H1 (cell line): ENCODE results near the gene KRT78. TPM values are rescaled to one million over a fixed set of nuclear protein-coding genes. Genes with fewer than 3 reads are reported as not detected.

Source experiments
- CTCF ChIA-PET: fragments of 300-600 bp; sonication (Branson Sonifier 250); formaldehyde crosslinking; loops from one replicate; lab custom pipeline; 2021; ENCODE audit not compliant: partially characterized antibody; lab: Charles Lee
- POLR2A ChIA-PET: fragments of 300-600 bp; sonication (Branson Sonifier 250); formaldehyde crosslinking; loops from one replicate; lab custom pipeline; 2021; ENCODE audit warnings: inconsistent platforms; ENCODE audit not compliant: partially characterized antibody; lab: Charles Lee
- DNase-seq, 2 experiments: peaks; one replicate each; pipeline versions ENCODE4 v3.0.0 to v3.0.0-alpha.2; 2010 to 2022; ENCODE audit warnings: low spot score in 2 of 2, low read depth in 1 of 2, mixed read lengths in 1 of 2
- FAIRE-seq: peaks from 2 replicates; lab custom pipeline; 2011; peaks lifted over from hg19 to GRCh38; lab: Jason Lieb, UNC
- H2AFZ ChIP-seq: 2 replicates; pipeline ENCODE4 v1.8.1; 2012; ENCODE audit warnings: low read length, inconsistent platforms
- H2AK5ac ChIP-seq: 2 replicates; pipeline ENCODE4 v1.6.1; 2013; ENCODE audit warnings: low read depth, low read length
- H2BK120ac ChIP-seq: replicated peaks from 2 replicates; pipeline ENCODE3; 2013; ENCODE audit warnings: low read depth, low read length, inconsistent platforms
- H2BK12ac ChIP-seq: 2 replicates; pipeline ENCODE4 v1.6.1; 2013; ENCODE audit warnings: low read depth, low read length
- H2BK15ac ChIP-seq: 2 replicates; pipeline ENCODE4 v1.6.1; 2013; ENCODE audit warnings: low read length
- H2BK20ac ChIP-seq: 2 replicates; pipeline ENCODE4 v1.6.1; 2013; ENCODE audit warnings: low read length
- H2BK5ac ChIP-seq: 2 replicates; pipeline ENCODE4 v1.6.1; 2013; ENCODE audit warnings: low read depth, low read length
- H3K14ac ChIP-seq: 2 replicates; pipeline ENCODE4 v1.6.1; 2013; ENCODE audit warnings: inconsistent platforms; ENCODE audit not compliant: insufficient read length
- H3K18ac ChIP-seq: 2 replicates; pipeline ENCODE4 v1.6.1; 2013; ENCODE audit warnings: low read length; ENCODE audit errors: extremely low read depth
- H3K23ac ChIP-seq: 2 replicates; pipeline ENCODE4 v1.6.1; 2013; ENCODE audit warnings: inconsistent platforms; ENCODE audit not compliant: insufficient read length
- H3K23me2 ChIP-seq: 2 replicates; pipeline ENCODE4 v1.6.1; 2013; ENCODE audit warnings: low read depth, low read length
- H3K27ac ChIP-seq: 2 replicates; pipeline ENCODE4 v1.6.1; 2011; ENCODE audit warnings: low read depth, low read length, inconsistent platforms
- H3K27me3 ChIP-seq, 4 experiments: replicated peaks in 1 of 4; 1 replicate in 1 of 4; 2 replicates in 3 of 4; pipeline versions ENCODE4 v1.6.1 to v1.8.1; 2011 to 2013; ENCODE audit warnings: low read length in 3 of 4, mild to moderate bottlenecking in 3 of 4, inconsistent platforms in 2 of 4, mixed read lengths in 2 of 4, moderate library complexity in 1 of 4; ENCODE audit not compliant: control insufficient read depth in 3 of 4, insufficient read depth in 3 of 4; ENCODE audit errors: extremely low read depth in 1 of 4
- H3K36me3 ChIP-seq, 4 experiments: 2 replicates each; pipeline versions ENCODE4 v1.6.1 to v1.8.1; 2011 to 2013; ENCODE audit warnings: mild to moderate bottlenecking in 4 of 4, low read length in 3 of 4, moderate library complexity in 2 of 4, control low read depth in 1 of 4, inconsistent platforms in 1 of 4; ENCODE audit not compliant: insufficient read depth in 4 of 4, control insufficient read depth in 2 of 4
- H3K4ac ChIP-seq: replicated peaks from 2 replicates; pipeline ENCODE3; 2013; ENCODE audit warnings: low read length, low read depth, mixed read lengths, inconsistent platforms; ENCODE audit not compliant: insufficient read length
- H3K4me1 ChIP-seq, 4 experiments: replicated peaks in 1 of 4; 1 replicate in 1 of 4; 2 replicates in 3 of 4; pipeline versions ENCODE4 v1.6.1 to v1.8.1; 2011 to 2013; ENCODE audit warnings: low read length in 3 of 4, inconsistent platforms in 2 of 4, mixed read lengths in 1 of 4; ENCODE audit not compliant: insufficient read depth in 4 of 4, control insufficient read depth in 3 of 4
- H3K4me2 ChIP-seq, 2 experiments: 2 replicates each; pipeline versions ENCODE4 v1.6.1 to v1.8.1; 2011 to 2013; ENCODE audit warnings: low read depth in 2 of 2, low read length in 2 of 2, control low read depth in 1 of 2, inconsistent platforms in 1 of 2, mild to moderate bottlenecking in 1 of 2; ENCODE audit not compliant: insufficient read depth in 1 of 2
- H3K4me3 ChIP-seq, 4 experiments: fragments of 200-600, 300-600 bp in 1 of 4; sonication (generic), shearing (Covaris generic), sonication (Bioruptor Twin) in 1 of 4; 2 replicates each; pipeline versions ENCODE4 v1.5.1 to v1.8.1; 2011 to 2016; ENCODE audit warnings: low read length in 4 of 4, low read depth in 3 of 4, control low read depth in 2 of 4, inconsistent platforms in 2 of 4, mild to moderate bottlenecking in 2 of 4, mixed read lengths in 1 of 4, moderate library complexity in 1 of 4; ENCODE audit not compliant: insufficient read depth in 2 of 4; ENCODE audit errors: extremely low read depth in 1 of 4
- H3K56ac ChIP-seq: replicated peaks from 2 replicates; pipeline ENCODE3; 2013; ENCODE audit warnings: low read depth, mild to moderate bottlenecking, mixed read lengths, low read length, inconsistent platforms; ENCODE audit not compliant: insufficient read length
- H3K79me1 ChIP-seq: 2 replicates; pipeline ENCODE4 v1.6.1; 2013; ENCODE audit warnings: low read depth, low read length, control low read depth
- H3K79me2 ChIP-seq, 2 experiments: 2 replicates each; pipeline versions ENCODE4 v1.6.1 to v1.8.1; 2012 to 2013; ENCODE audit warnings: low read length in 2 of 2, mild to moderate bottlenecking in 2 of 2, inconsistent platforms in 1 of 2; ENCODE audit not compliant: insufficient read depth in 2 of 2, control insufficient read depth in 1 of 2
- H3K9ac ChIP-seq, 4 experiments: replicated peaks in 1 of 4; 1 replicate in 1 of 4; 2 replicates in 3 of 4; pipeline versions ENCODE4 v1.6.1 to v1.8.1; 2011 to 2013; ENCODE audit warnings: low read depth in 3 of 4, low read length in 3 of 4, control low read depth in 2 of 4, mild to moderate bottlenecking in 2 of 4, moderate library complexity in 2 of 4, inconsistent platforms in 1 of 4; ENCODE audit errors: extremely low read depth in 1 of 4
- H3K9me3 ChIP-seq, 2 experiments: 2 replicates each; pipeline versions ENCODE4 v1.6.1 to v1.8.1; 2012 to 2013; ENCODE audit warnings: mild to moderate bottlenecking in 2 of 2, moderate library complexity in 2 of 2, control low read depth in 1 of 2, inconsistent platforms in 1 of 2, low read depth in 1 of 2, low read length in 1 of 2, mixed read lengths in 1 of 2; ENCODE audit not compliant: insufficient read depth in 2 of 2
- H4K20me1 ChIP-seq, 2 experiments: replicated peaks in 1 of 2; 2 replicates each; pipeline versions ENCODE3 to v1.8.1; 2011 to 2013; ENCODE audit warnings: inconsistent platforms in 2 of 2, low read length in 2 of 2, mild to moderate bottlenecking in 1 of 2; ENCODE audit not compliant: insufficient read depth in 2 of 2, control insufficient read depth in 1 of 2
- H4K5ac ChIP-seq: 2 replicates; pipeline ENCODE4 v1.6.1; 2013; ENCODE audit warnings: low read length, low read depth, mixed read lengths, inconsistent platforms; ENCODE audit not compliant: insufficient read length
- H4K8ac ChIP-seq: 2 replicates; pipeline ENCODE4 v1.8.0; 2013; ENCODE audit warnings: mild to moderate bottlenecking, moderate library complexity, low read length, inconsistent platforms; ENCODE audit not compliant: insufficient read depth; ENCODE audit errors: extremely low read depth
- H4K91ac ChIP-seq: replicated peaks from 2 replicates; pipeline ENCODE3; 2013; ENCODE audit warnings: low read length, mixed read lengths, inconsistent platforms; ENCODE audit not compliant: insufficient read length
- EGR1 ChIP-seq: IDR thresholded peaks from 2 replicates; pipeline ENCODE4 v1.6.1; 2011; ENCODE audit warnings: low read depth, low read length, borderline replicate concordance
- GTF2F1 ChIP-seq: IDR thresholded peaks from 2 replicates; pipeline ENCODE4 v1.6.1; 2012; ENCODE audit warnings: low read depth, low read length, improper control_type of control experiment, borderline replicate concordance
- KDM5A ChIP-seq: fragments of 200-600 bp; IDR thresholded peaks from 2 replicates; pipeline ENCODE4 v1.7.1; 2012; ENCODE audit warnings: mild to moderate bottlenecking, low read length, inconsistent platforms, mixed read lengths
- MAFK ChIP-seq: IDR thresholded peaks from 2 replicates; pipeline ENCODE4 v1.6.1; 2012; ENCODE audit warnings: low read depth, mild to moderate bottlenecking, improper control_type of control experiment, low read length
- POLR2AphosphoS5 ChIP-seq: IDR thresholded peaks from 2 replicates; pipeline ENCODE4 v1.6.1; 2011; ENCODE audit warnings: low read depth, low read length
- POU5F1 ChIP-seq: IDR thresholded peaks from 2 replicates; pipeline ENCODE4 v1.6.1; 2011; ENCODE audit warnings: low read depth, mild to moderate bottlenecking, low read length, moderate library complexity
- RXRA ChIP-seq: IDR thresholded peaks from 2 replicates; pipeline ENCODE4 v1.6.1; 2011; ENCODE audit warnings: low read depth, mild to moderate bottlenecking, low read length, moderate library complexity; ENCODE audit not compliant: insufficient read depth
- TAF7 ChIP-seq: optimal IDR thresholded peaks from 2 replicates; pipeline ENCODE3; 2011; ENCODE audit warnings: low read depth, mild to moderate bottlenecking, inconsistent platforms, low read length, moderate library complexity, borderline replicate concordance
- TCF12 ChIP-seq: IDR thresholded peaks from 2 replicates; pipeline ENCODE4 v1.6.1; 2011; ENCODE audit warnings: low read depth, mild to moderate bottlenecking, low read length
- WGBS, 2 experiments: shearing (Covaris generic) in 1 of 2; methylation state at CpG; one replicate each; pipeline versions ENCODE4 v1.1.6 to v1.1.7; 2013 to 2015; ENCODE audit warnings: low lambda C conversion rate in 2 of 2, mixed read lengths in 2 of 2, inconsistent platforms in 1 of 2, low coverage in 1 of 2, missing lambda C conversion rate in 1 of 2; ENCODE audit not compliant: insufficient replicate concordance in 2 of 2, insufficient coverage in 1 of 2, insufficient read length in 1 of 2; ENCODE audit errors: extremely low coverage in 1 of 2, missing lambda C conversion rate in 1 of 2; 5-methylcytosine and 5-hydroxymethylcytosine counted together
- polyA plus RNA-seq, 7 experiments: library from polyadenylated mRNA; depleted of rRNA in 3 of 7; stranded (reverse) in 5 of 7; unstranded in 2 of 7; fragments of >200 nt in 5 of 7; fragments of 200-250 nt in 2 of 7; gene quantifications; 1 replicate in 5 of 7; 2 replicates in 1 of 7; 4 replicates in 1 of 7; pipeline versions ENCODE4 v1.2.1 to v1.2.3, GENCODE V29; 2011 to 2013; ENCODE audit warnings: missing spikeins in 2 of 7, mixed read lengths in 2 of 7
- total RNA-seq: library from RNA; stranded (reverse); fragmentation: NEBNext Ultra II Directional; extraction: Animal tissue kit (Norgen Biotek cat#: 25700); gene quantifications from 2 replicates; pipeline ENCODE4 v1.2.1, GENCODE V29; 2021

Gene KRT78
- total and polyA plus RNA-seq, 2 of the 8 experiments (the other 6 are each of a cell fraction or from before 2014, with no cell fraction given), result not detected

DNA sequence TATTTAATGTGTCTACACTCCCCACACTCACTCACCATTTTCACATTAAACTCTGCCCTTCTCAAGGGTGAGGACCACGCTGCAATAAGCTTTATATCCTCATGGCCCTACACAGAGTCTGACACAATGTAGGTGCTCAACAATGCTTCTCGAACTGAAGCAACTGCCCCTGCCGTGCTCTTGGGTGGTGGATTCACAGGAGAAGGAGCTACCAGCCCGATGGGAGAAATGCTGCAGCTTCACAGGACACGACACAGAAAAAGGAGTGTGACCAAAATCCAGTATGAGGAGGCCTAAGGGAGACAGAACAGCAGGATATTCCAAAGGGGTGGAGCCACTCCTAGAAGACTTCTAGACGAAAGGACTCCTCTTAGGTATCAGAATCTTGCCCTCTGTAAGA lies 46.4 kb downstream of the KRT78 start:
- no peak overlapping the region for H3K23ac ChIP-seq
- no peak overlapping the region for H2AK5ac ChIP-seq
- H4K8ac ChIP-seq, result no peak overlapping the region
- no peaks in the 10 kb centered on the region for H3K79me1 ChIP-seq
- peaks cover 2% of the 10 kb centered on the region; the same call in 1 of the 2 replicates for H3K23me2 ChIP-seq
- H2BK120ac ChIP-seq, result no peak overlapping the region
- CTCF ChIA-PET, result interaction anchor here (0.9 to 3.3 kb wide), 9 partner anchors 11 to 178 kb away, joined by 3 to 20 read pairs (median 4); no protein-coding TSS in a partner anchor
- no peak overlapping the region for H2AFZ ChIP-seq
- no peak overlapping the region for H2BK15ac ChIP-seq
- H3K79me2 ChIP-seq, result no peaks in the 10 kb centered on the region
- no peak overlapping the region for H3K4me3 ChIP-seq
- H3K36me3 ChIP-seq, result no peaks in the 10 kb centered on the region
- H3K27ac ChIP-seq, result no peak overlapping the region
- H3K56ac ChIP-seq, result no peak overlapping the region
- no peak overlapping the region for H4K5ac ChIP-seq
- POLR2A ChIA-PET, result interaction anchor here (1.1 kb wide), 1 partner anchor 14 kb away, joined by 3 read pairs; no protein-coding TSS in a partner anchor
- H4K91ac ChIP-seq, result no peak overlapping the region
- FAIRE-seq (no peak), DNase-seq (no peak)
- H3K27me3 ChIP-seq, result no peaks in the 10 kb centered on the region
- H3K18ac ChIP-seq, result no peak overlapping the region
- H3K4me2 ChIP-seq, result no peak overlapping the region
- 74% methylated on average over 6 of the region's 6 CpGs; no CpG with 5 or more reads in 1 of the 2 experiments for WGBS, 2 experiments
- H2BK20ac ChIP-seq, result peak overlapping the region; percentile 86; the same call in 1 of the 2 replicates
- H3K14ac ChIP-seq, result no peak overlapping the region
- H3K9me3 ChIP-seq, result no peaks in the 10 kb centered on the region
- no peaks in the 10 kb centered on the region for H4K20me1 ChIP-seq
- H2BK12ac ChIP-seq, result peak overlapping the region; percentile 82; the same call in 1 of the 2 replicates
- peaks cover 3 to 17% (median 6%) of the 10 kb centered on the region in 4 experiments for H3K4me1 ChIP-seq
- no peak overlapping the region for H3K4ac ChIP-seq
- H2BK5ac ChIP-seq, result no peak overlapping the region; the same call in 1 of the 2 replicates
- H3K9ac ChIP-seq, result no peak overlapping the region
- TF ChIP-seq KDM5A (no peak), MAFK (no peak), TAF7 (no peak), TCF12 (no peak), POLR2AphosphoS5 (no peak), RXRA (no peak), POU5F1 (no peak), EGR1 (no peak), GTF2F1 (no peak)
